ENCODE measurements around the gene IKBKE. TPM values are rescaled to one million over a fixed set of nuclear protein-coding genes. Genes with fewer than 3 reads are reported as not detected.
A peak's percentile ranks its signal among the peaks of the same experiment; 100 is the strongest.

Gene IKBKE
- total and polyA plus RNA-seq, 2 donors (not counting 3 experiments of a cell fraction or from before 2014, with no cell fraction given) = 17.9 to 20.7 TPM

- TF ChIP-seq CTCF (IDR thresholded peaks at IDR 0.05; ENCODE audit: extremely low read depth in 1 of 2, insufficient read depth in 1 of 2, low read depth in 1 of 2, low read length in 2 of 2) (peak; percentile 83 to 92), EZH2 (IDR thresholded peaks at IDR 0.05; ENCODE audit: borderline replicate concordance, low read depth, low read length, severe bottlenecking) (no peak)
- CTCF ChIA-PET = interaction anchor here (0.5 to 3.3 kb wide), 33 partner anchors 9 to 492 kb away, joined by 3 to 85 read pairs (median 5); partner anchors contain the start of genes DYRK3, EIF2D and RASSF5
Observed at GRCh38 chr1:206489980-206490770, 19.9 kb downstream of the IKBKE start.

More at GRCh38 chr1:206489980-206490770, 19.9 kb downstream of the IKBKE start:
- H3K27ac ChIP-seq (ENCODE audit: insufficient read depth, low read depth, low read length) = no peak overlapping the region
- H3K9me1 ChIP-seq (replicated peaks; ENCODE audit: control insufficient read depth, extremely low read depth, insufficient read depth, low read length) = no peaks in the 10 kb centered on the region
- H4K20me1 ChIP-seq (replicated peaks; ENCODE audit: control insufficient read depth, extremely low read depth, insufficient read depth, low read length) = no peaks in the 10 kb centered on the region
- H3K4me3 ChIP-seq (replicated peaks in 1 of 3; ENCODE audit: insufficient read depth in 1 of 3, low read depth in 1 of 3, low read length in 3 of 3) = no peak overlapping the region
- H2AFZ ChIP-seq (ENCODE audit: low read depth, low read length) = no peak overlapping the region
- dilution Hi-C loops (cut with MboI; ENCODE audit: extremely low pct_ligation_motif_present, low sequenced_read_pairs) = no loop called here
- H3K79me2 ChIP-seq (ENCODE audit: control insufficient read depth, insufficient read depth, low read length) = no peaks in the 10 kb centered on the region
- H3K4me1 ChIP-seq (ENCODE audit: control insufficient read depth, extremely low read depth, insufficient read depth, low read length) = peaks cover 8% of the 10 kb centered on the region
- H3K9me3 ChIP-seq (replicated peaks; ENCODE audit: control insufficient read depth, insufficient read depth, low read length) = no peaks in the 10 kb centered on the region
- POLR2A ChIA-PET = no interaction called here
- BruUV-seq (replicated peaks) = no TSS peak
- intact Hi-C loops (cut with micrococcal nuclease) = loop anchor here (1.0 to 10.0 kb wide), 5 partner anchors 54 to 425 kb away; no protein-coding TSS in a partner anchor
- H3K27me3 ChIP-seq (ENCODE audit: control insufficient read depth in 2 of 2, insufficient read depth in 2 of 2, low read length in 2 of 2) = no peaks in the 10 kb centered on the region
- FAIRE-seq (peak; percentile 75), DNase-seq (ENCODE audit: low read depth, low spot score) (peak; percentile 59)
- H3K36me3 ChIP-seq (ENCODE audit: control insufficient read depth in 2 of 2, extremely low read depth in 1 of 2, insufficient read depth in 2 of 2, low read length in 2 of 2) = peaks cover 2 to 30% of the 10 kb centered on the region in 2 experiments
- H3K9ac ChIP-seq (replicated peaks; ENCODE audit: extremely low read depth, insufficient read depth, low read length) = no peak overlapping the region
- H3K4me2 ChIP-seq (ENCODE audit: insufficient read depth, low read length) = no peak overlapping the region

All from endothelial cell of umbilical vein (primary cell).